Measurements from ENCODE around the gene F2. TPM values are rescaled to one million over a fixed set of nuclear protein-coding genes. Genes with fewer than 3 reads are reported as not detected.

Gene F2
- total and polyA plus RNA-seq, 4 donors, result 631 to 1,505 (median 1,232) TPM

- 92% methylated on average over 2 of the region's 2 CpGs for WGBS
- H3K4me1 ChIP-seq (ENCODE audit: control insufficient read depth in 4 of 4, insufficient read depth in 4 of 4, low read length in 3 of 4), result no peaks in the 10 kb centered on the region
These were observed 47.6 kb downstream of the F2 start for GRCh38 chr11:46766656-46767055.

More at GRCh38 chr11:46766656-46767055, 47.6 kb downstream of the F2 start:
- no peak overlapping the region for H3K27ac ChIP-seq (ENCODE audit: low read depth in 1 of 2, low read length in 2 of 2)
- peaks cover 3 to 39% (median 28%) of the 10 kb centered on the region in 4 donors for H3K36me3 ChIP-seq (ENCODE audit: control insufficient read depth in 4 of 4, insufficient read depth in 3 of 4, low read depth in 1 of 4, low read length in 3 of 4)
- TF ChIP-seq EGR1 (IDR thresholded peaks at IDR 0.05; ENCODE audit: low read depth in 2 of 2), result no peak
- TF ChIP-seq HNF4A (conservative IDR thresholded peaks at IDR 0.05), result no peak
- TF ChIP-seq ATF3 (IDR thresholded peaks at IDR 0.05), result no peak
- TF ChIP-seq TAF1 (conservative IDR thresholded peaks at IDR 0.05), result no peak
- TF ChIP-seq RXRA (IDR thresholded peaks at IDR 0.05), result no peak
- no peak for TF ChIP-seq YY1 (IDR thresholded peaks at IDR 0.05)
- no peak for TF ChIP-seq MAX (IDR thresholded peaks at IDR 0.05)
- TF ChIP-seq JUND (IDR thresholded peaks at IDR 0.05), result no peak
- TF ChIP-seq HNF4G (IDR thresholded peaks at IDR 0.05), result no peak
- no peak for TF ChIP-seq FOXA2 (IDR thresholded peaks at IDR 0.05)
- TF ChIP-seq REST (IDR thresholded peaks at IDR 0.05), result no peak
- no peak for TF ChIP-seq FOXA1 (IDR thresholded peaks at IDR 0.05)
- TF ChIP-seq ZBTB33 (IDR thresholded peaks at IDR 0.05), result no peak
- TF ChIP-seq SP1 (IDR thresholded peaks at IDR 0.05), result no peak
- TF ChIP-seq RAD21 (IDR thresholded peaks at IDR 0.05), result no peak
- no peak for TF ChIP-seq CTCF (IDR thresholded peaks at IDR 0.05; ENCODE audit: low read depth, low read length, missing input control)
- TF ChIP-seq GABPA (IDR thresholded peaks at IDR 0.05 in 1 of 2, conservative IDR thresholded peaks at IDR 0.05 in 1 of 2), result no peak
- no peak for TF ChIP-seq NR2F2 (IDR thresholded peaks at IDR 0.05)
- no peak for DNase-seq (ENCODE audit: low spot score)
- H3K4me3 ChIP-seq (ENCODE audit: low read depth in 1 of 3, low read length in 3 of 3), result no peak overlapping the region
- H3K9ac ChIP-seq (ENCODE audit: low read depth in 1 of 2, low read length in 2 of 2), result no peak overlapping the region
- no peaks in the 10 kb centered on the region for H3K27me3 ChIP-seq (ENCODE audit: control insufficient read depth in 4 of 4, insufficient read depth in 4 of 4, low read length in 3 of 4)
- no peaks in the 10 kb centered on the region for H3K9me3 ChIP-seq (ENCODE audit: control insufficient read depth in 4 of 4, low read length in 3 of 4)

All from liver (tissue), 9 donors.